ENCODE results near the gene NRP2. TPM values are rescaled to one million over a fixed set of nuclear protein-coding genes. Genes with fewer than 3 reads are reported as not detected.

Gene NRP2
- total RNA-seq, 1 experiment from 2014 or later, result 18.3 TPM

DNA sequence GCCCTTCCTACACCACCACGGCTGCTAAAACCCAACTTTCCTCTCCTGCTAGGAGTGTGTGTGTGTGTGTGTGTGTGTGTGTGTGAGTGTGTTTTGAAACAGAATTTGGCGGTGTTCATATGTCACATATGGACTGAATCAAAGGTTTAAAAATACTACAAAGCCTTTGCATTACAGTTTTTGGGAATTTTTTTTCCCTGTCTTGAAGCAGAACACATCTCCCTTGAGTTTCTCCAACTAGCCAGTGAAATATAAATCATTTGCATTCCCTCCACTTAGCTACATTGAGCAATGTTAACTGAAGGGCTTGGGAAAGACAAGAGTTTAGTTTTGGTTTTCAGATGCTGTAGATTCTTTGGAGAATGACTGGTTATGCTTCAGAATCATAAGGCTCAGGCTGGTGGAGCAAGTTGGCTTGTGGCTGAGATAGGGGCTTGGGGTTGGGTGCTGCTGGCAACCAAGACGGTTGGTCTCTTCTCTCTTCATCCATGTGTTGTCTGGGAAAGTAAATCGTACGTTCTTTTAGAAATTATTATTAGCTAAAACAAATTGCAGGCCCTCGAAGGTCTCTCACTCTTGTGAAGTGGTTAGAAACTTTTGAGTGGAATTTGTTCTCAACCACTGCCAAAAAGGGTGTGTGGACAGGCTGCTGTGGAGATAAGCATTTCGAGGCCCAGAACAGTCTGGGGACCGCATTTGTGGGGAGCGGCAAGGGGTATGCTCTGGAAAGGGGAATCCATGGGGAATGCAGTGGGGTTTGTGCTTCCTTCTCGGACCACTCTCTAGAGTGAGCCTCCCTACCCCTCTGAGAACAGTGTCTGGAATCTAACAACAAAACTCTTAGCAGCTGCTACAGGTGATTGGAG lies 1.4 kb downstream of the NRP2 start:
- Histone ChIP-seq H2AFZ (ENCODE audit: low read length) (peak overlapping the region; percentile 93), H4K20me1 (ENCODE audit: low read length) (no peaks in the 10 kb centered on the region), H3F3A (ENCODE audit: low read length, unreplicated experiment) (no peaks in the 10 kb centered on the region), H3K4me1 (ENCODE audit: insufficient read depth, low read length) (peaks cover 42% of the 10 kb centered on the region), H3K9me2 (replicated peaks; ENCODE audit: low read length) (no peaks in the 10 kb centered on the region), H3K9me3 (ENCODE audit: low read length) (no peaks in the 10 kb centered on the region), H3K79me2 (ENCODE audit: low read length) (peaks cover 39% of the 10 kb centered on the region), H3K4me3 (ENCODE audit: low read length) (peak overlapping the region; percentile 89), H3K36me3 (ENCODE audit: low read depth, low read length) (no peaks in the 10 kb centered on the region), H3K9ac (ENCODE audit: low read length) (peak overlapping the region; percentile 62), H3K27me3 (ENCODE audit: low read length) (no peaks in the 10 kb centered on the region), H3K4me2 (ENCODE audit: low read length) (peak overlapping the region; percentile 84), H3K27ac (ENCODE audit: low read length) (no peak overlapping the region)
- BruUV-seq (replicated peaks), result no TSS peak
- intact Hi-C loops (cut with micrococcal nuclease), result loop anchor here (2.0 to 10.0 kb wide), 5 partner anchors 64 to 1139 kb away; partner anchors contain the start of gene PARD3B
- POLR2A ChIA-PET (ENCODE audit: unreplicated experiment), result interaction anchor here (0.5 kb wide), 1 partner anchor 23 kb away, joined by 3 read pairs; no protein-coding TSS in a partner anchor
- peak; percentile 11 for DNase-seq
- ATAC-seq, result no peak
- CTCF ChIA-PET, result no interaction called here
- TF ChIP-seq EZH2 (IDR thresholded peaks at IDR 0.05; ENCODE audit: low read length, unreplicated experiment) (no peak), EZH2phosphoT487 (IDR thresholded peaks at IDR 0.05; ENCODE audit: borderline replicate concordance, low read length) (no peak)
- TF ChIP-seq, protein P1, sequence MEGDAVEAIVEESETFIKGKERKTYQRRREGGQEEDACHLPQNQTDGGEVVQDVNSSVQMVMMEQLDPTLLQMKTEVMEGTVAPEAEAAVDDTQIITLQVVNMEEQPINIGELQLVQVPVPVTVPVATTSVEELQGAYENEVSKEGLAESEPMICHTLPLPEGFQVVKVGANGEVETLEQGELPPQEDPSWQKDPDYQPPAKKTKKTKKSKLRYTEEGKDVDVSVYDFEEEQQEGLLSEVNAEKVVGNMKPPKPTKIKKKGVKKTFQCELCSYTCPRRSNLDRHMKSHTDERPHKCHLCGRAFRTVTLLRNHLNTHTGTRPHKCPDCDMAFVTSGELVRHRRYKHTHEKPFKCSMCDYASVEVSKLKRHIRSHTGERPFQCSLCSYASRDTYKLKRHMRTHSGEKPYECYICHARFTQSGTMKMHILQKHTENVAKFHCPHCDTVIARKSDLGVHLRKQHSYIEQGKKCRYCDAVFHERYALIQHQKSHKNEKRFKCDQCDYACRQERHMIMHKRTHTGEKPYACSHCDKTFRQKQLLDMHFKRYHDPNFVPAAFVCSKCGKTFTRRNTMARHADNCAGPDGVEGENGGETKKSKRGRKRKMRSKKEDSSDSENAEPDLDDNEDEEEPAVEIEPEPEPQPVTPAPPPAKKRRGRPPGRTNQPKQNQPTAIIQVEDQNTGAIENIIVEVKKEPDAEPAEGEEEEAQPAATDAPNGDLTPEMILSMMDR (conservative IDR thresholded peaks at IDR 0.05; ENCODE audit: low read depth, low read length), result no peak

DNA sequence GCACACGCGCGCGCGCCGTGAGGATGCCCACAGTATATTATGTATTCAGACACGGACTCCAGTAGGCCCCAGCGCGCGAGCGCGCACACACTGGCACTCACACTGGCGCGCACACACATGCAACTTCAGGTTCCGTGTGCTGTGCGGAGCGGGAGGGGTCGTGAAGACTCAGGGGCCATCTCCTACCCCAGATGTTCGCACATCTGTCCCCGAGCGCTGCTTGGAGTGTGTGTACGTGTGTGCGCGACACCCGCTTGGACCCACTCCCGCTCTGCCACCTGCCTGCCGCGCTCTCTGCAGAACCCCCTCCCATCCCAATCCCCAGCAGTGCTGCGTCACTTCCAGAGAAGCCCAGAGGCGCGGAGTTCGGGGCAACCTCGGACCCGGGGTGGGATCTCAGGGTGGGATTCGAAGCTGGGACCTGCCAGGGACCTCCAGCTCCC lies 2.6 kb downstream of the NRP2 start:
- DNase-seq (no peak), ATAC-seq (no peak)
- H3K9me3 ChIP-seq (ENCODE audit: low read length), result no peaks in the 10 kb centered on the region
- H3K9ac ChIP-seq (ENCODE audit: low read length), result peak overlapping the region; percentile 57; the same call in 1 of the 2 replicates
- no TSS peak for BruUV-seq (replicated peaks)
- peak overlapping the region; percentile 84 for H3K4me2 ChIP-seq (ENCODE audit: low read length)
- CTCF ChIA-PET, result interaction anchor here (0.7 kb wide), 1 partner anchor 22 kb away, joined by 4 read pairs; no protein-coding TSS in a partner anchor
- H3K4me1 ChIP-seq (ENCODE audit: insufficient read depth, low read length), result peaks cover 33% of the 10 kb centered on the region
- TF ChIP-seq, protein P1 (conservative IDR thresholded peaks at IDR 0.05; ENCODE audit: low read depth, low read length), result no peak
- TF ChIP-seq EZH2phosphoT487 (IDR thresholded peaks at IDR 0.05; ENCODE audit: borderline replicate concordance, low read length) (no peak), EZH2 (IDR thresholded peaks at IDR 0.05; ENCODE audit: low read length, unreplicated experiment) (no peak)
- intact Hi-C loops (cut with micrococcal nuclease), result loop anchor here (5.0 to 10.0 kb wide), 4 partner anchors 62 to 1140 kb away; partner anchors contain the start of gene PARD3B
- peaks cover 39% of the 10 kb centered on the region for H3K79me2 ChIP-seq (ENCODE audit: low read length)
- H3K9me2 ChIP-seq (replicated peaks; ENCODE audit: low read length), result no peaks in the 10 kb centered on the region
- peak overlapping the region; percentile 89 for H3K4me3 ChIP-seq (ENCODE audit: low read length)
- H2AFZ ChIP-seq (ENCODE audit: low read length), result peak overlapping the region; percentile 95; the same call in 1 of the 2 replicates
- no peaks in the 10 kb centered on the region for H3K27me3 ChIP-seq (ENCODE audit: low read length)
- no peaks in the 10 kb centered on the region for H3K36me3 ChIP-seq (ENCODE audit: low read depth, low read length)
- H4K20me1 ChIP-seq (ENCODE audit: low read length), result no peaks in the 10 kb centered on the region
- no peak overlapping the region for H3K27ac ChIP-seq (ENCODE audit: low read length)
- POLR2A ChIA-PET (ENCODE audit: unreplicated experiment), result interaction anchor here (0.6 to 0.7 kb wide), 2 partner anchors 475 to 842 kb away, joined by 3 to 4 read pairs; no protein-coding TSS in a partner anchor
- no peaks in the 10 kb centered on the region for H3F3A ChIP-seq (ENCODE audit: low read length, unreplicated experiment)
